GM19452 (cell line): ENCODE data around the gene USP22.

Experiments used
- ATAC-seq: cut with Tn5 transposase; IDR thresholded peaks from one replicate; pipeline ENCODE4 v1.9.1; 2021; ENCODE audit not compliant: unreplicated experiment

Gene USP22

GRCh38 chr17:21002309-21003006 lies 40.4 kb downstream of the USP22 start:
- ATAC-seq = no peak

DNA sequence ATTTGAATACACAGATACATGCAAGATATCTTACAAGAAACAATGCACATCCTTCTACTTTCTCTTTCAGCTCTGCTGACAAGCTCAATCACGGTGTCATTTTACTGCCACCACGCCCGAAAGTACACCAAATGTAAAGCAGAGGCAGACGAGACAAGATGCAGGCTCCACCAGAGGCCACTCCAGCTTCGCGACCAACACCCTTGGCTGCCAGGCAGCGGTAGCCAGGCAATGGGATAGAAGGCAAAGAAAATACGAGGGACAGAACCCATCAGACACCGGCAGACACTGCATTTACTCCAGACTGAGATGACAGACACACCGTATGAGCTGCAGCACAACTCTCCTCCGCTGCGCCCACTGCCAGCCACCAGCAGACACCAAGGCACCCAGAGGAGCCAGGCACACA lies 41.0 kb downstream of the USP22 start:
- no peak for ATAC-seq

GRCh38 chr17:21001111-21001812 lies 41.5 kb downstream of the USP22 start:
- ATAC-seq = no peak

- no peak for ATAC-seq
These were observed 42.8 kb downstream of the USP22 start for GRCh38 chr17:20999841-21000532.

- no peak for ATAC-seq
These were observed 43.7 kb downstream of the USP22 start for GRCh38 chr17:20999044-20999573.

DNA sequence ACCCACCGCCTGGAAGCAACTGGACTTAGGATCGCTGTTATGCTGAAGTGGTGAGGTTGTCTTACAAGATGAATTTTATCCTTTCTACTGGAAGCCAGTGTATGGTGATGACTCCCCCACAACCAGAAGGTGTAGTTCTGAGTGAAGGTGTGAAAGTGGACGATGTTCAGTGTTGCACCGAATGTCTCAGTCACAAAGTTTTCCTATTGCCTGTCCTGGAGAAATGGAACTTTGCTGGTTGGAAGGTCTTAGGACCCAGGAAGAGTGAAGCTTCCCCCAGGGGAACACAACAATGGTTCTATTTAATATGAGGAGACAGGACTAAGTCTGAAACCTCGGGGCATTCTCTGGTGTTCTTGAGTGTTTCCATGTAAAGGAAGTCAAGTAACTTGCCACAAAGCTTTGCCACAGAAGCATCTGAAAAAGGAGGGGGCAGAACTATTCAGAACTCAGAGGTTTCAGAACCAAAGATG lies 44.2 kb downstream of the USP22 start:
- ATAC-seq = no peak

- no peak for ATAC-seq
These were observed 44.9 kb downstream of the USP22 start for GRCh38 chr17:20997711-20998570.

GRCh38 chr17:20996724-20997615 lies 45.8 kb downstream of the USP22 start:
- no peak for ATAC-seq

DNA sequence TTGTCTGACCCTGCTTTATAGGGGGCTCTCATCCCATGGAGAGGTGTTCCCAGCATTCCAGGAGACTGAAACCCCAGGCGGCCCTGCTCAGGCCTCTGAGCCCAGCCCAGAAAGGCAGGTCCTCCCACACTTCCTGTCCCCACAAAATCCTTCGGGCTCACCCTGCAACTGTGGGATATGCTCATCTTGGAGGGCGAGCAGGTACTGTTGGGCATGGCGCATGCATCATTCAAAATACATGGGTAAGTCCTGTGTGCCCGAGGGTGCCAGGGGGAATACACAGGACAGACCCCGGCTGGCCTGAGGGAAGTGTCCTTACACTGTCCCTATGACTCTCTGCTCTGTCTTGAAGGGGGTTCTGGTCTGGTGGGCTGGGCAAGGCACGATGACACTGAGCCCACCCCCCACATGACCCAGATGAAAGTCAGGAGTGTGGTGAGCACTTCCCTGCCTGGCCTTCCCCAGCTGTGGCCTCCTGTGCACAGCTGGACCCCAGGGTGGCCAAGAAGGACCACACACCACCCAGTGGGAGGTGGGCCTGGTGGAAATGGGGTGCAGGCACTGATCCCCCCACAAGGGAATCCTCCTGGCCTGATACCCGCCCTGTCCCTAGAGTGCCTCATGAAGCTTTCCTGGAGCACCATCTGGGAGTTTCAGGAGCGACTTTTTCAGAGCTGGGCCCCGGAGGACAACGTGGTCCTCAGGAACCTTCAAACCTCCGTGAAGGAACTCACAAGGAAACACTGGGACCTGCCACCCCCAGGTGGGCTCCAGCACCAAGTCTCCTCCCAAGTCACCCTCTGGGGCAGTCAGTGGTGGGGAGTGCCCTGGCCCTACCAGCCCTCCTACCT lies 46.7 kb downstream of the USP22 start:
- no peak for ATAC-seq

GRCh38 chr17:20995164-20995872 lies 47.5 kb downstream of the USP22 start:
- ATAC-seq = no peak

GRCh38 chr17:20994779-20995149 lies 48.0 kb downstream of the USP22 start:
- no peak for ATAC-seq

GRCh38 chr17:20993863-20994778 lies 48.7 kb downstream of the USP22 start:
- ATAC-seq = no peak

GRCh38 chr17:20992987-20993862 lies 49.6 kb downstream of the USP22 start:
- ATAC-seq = no peak

GRCh38 chr17:20992416-20992815 lies 50.4 kb downstream of the USP22 start:
- ATAC-seq = no peak

DNA sequence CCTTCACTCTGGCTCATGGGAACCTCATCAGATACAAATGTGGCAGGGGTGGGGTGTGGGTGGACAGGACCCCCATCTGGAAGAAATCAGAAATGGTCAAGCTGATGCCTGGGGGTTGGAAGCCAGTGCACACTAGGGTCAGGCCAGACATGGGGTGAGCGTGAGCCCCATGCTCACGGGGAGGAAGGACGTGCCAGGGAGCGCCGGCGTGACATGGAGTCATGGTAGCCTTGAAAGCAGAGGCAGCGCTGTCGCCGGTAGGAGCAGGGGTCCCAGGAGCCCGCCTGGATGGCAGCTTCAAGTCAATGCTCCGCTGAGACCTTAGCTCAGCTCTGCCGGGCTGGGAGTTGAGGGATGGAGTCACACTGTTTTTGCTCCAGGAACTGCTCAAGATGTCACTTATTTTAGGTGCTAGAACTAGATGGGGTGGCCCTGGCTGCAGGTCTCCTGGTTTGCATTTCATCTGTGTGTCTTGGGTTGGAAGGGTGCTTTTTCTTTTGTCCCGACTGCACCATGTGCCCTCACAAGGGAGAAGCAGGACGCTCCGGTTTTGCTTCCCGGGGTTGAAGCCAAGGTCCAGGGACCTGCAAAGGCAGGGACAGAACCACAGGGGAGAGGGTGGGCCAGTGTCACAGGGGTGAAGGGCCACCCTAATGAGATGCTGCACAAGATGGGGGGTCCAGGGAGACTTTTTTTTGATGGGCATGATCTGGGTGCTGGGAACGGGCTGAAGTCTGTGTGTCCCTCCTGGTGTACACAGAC lies 51.4 kb downstream of the USP22 start:
- ATAC-seq = no peak
